A673 (cell line): Measurements from ENCODE around the gene MGAT5B. TPM values are rescaled to one million over a fixed set of nuclear protein-coding genes. Genes with fewer than 3 reads are reported as not detected.

Experiments used
- BruUV-seq: library from RNA; stranded (reverse); fragments of 400-500 nt; replicated peaks from 2 replicates; lab custom pipeline; 2021; lab: Mats Ljungman, UMichigan
- CTCF ChIA-PET: fragments of 300-600 bp; sonication (Branson Sonifier 250); formaldehyde crosslinking; loops from one replicate; lab custom pipeline; 2022; ENCODE audit warnings: antibody characterized with exemption; lab: Charles Lee
- POLR2A ChIA-PET: fragments of 300-600 bp; sonication (Branson Sonifier 250); formaldehyde crosslinking; loops from one replicate; lab custom pipeline; 2022; ENCODE audit warnings: antibody characterized with exemption; ENCODE audit not compliant: low non-redundant PET; lab: Charles Lee
- DNase-seq: peaks from one replicate; pipeline ENCODE4 v3.0.0-alpha.2; 2015; ENCODE audit warnings: low spot score
- H3K27ac ChIP-seq: fragments of 200-600 bp; sonication (generic); 2 replicates; pipeline ENCODE4 v1.5.1; 2016; ENCODE audit warnings: mixed run types, low read depth, mild to moderate bottlenecking, mixed read lengths, antibody characterized with exemption, low read length; ENCODE audit not compliant: poor library complexity, severe bottlenecking
- H3K27me3 ChIP-seq: fragments of 200-600 bp; sonication (generic); replicated peaks from 2 replicates; pipeline ENCODE4 v1.6.1; 2017; ENCODE audit warnings: mixed run types, low read depth, mild to moderate bottlenecking, mixed read lengths, antibody characterized with exemption, low read length; ENCODE audit not compliant: insufficient read depth, poor library complexity
- H3K36me3 ChIP-seq: fragments of 200-600 bp; sonication (generic); 2 replicates; pipeline ENCODE4 v1.6.1; 2016; ENCODE audit warnings: mixed run types, mild to moderate bottlenecking, mixed read lengths, antibody characterized with exemption, low read length; ENCODE audit not compliant: insufficient read depth, poor library complexity, severe bottlenecking
- H3K4me1 ChIP-seq: fragments of 200-600 bp; sonication (generic); 2 replicates; pipeline ENCODE4 v1.6.1; 2017; ENCODE audit warnings: mixed run types, mild to moderate bottlenecking, mixed read lengths, antibody characterized with exemption, low read length; ENCODE audit not compliant: insufficient read depth, poor library complexity, severe bottlenecking
- H3K4me3 ChIP-seq: fragments of 200-600 bp; sonication (generic); 2 replicates; pipeline ENCODE4 v1.5.1; 2016; ENCODE audit warnings: low read depth, mixed run types, mild to moderate bottlenecking, mixed read lengths, low read length; ENCODE audit not compliant: poor library complexity, severe bottlenecking
- H3K9me3 ChIP-seq: fragments of 200-600 bp; sonication (generic); 2 replicates; pipeline ENCODE4 v1.6.1; 2016; ENCODE audit warnings: mixed run types, low read depth, mild to moderate bottlenecking, mixed read lengths, antibody characterized with exemption, low read length; ENCODE audit not compliant: poor library complexity, severe bottlenecking
- CTCF ChIP-seq: fragments of 300-800, 200-600 bp; sonication (generic); conservative IDR thresholded peaks from 2 replicates; pipeline ENCODE4 v1.5.1; 2017; ENCODE audit warnings: low read depth, mild to moderate bottlenecking, antibody characterized with exemption, low read length, moderate library complexity, mixed read lengths
- EZH2 ChIP-seq: fragments of 200-600 bp; sonication (generic); IDR thresholded peaks from 2 replicates; pipeline ENCODE4 v1.6.1; 2017; ENCODE audit warnings: borderline replicate concordance, low read depth, mild to moderate bottlenecking, mixed read lengths, antibody characterized with exemption, low read length; ENCODE audit not compliant: poor library complexity, severe bottlenecking
- intact Hi-C: fragments of 100-400 bp; cut with micrococcal nuclease; formaldehyde crosslinking; loops from one replicate; pipeline ENCODE4 v1.10.0; 2022; ENCODE audit not compliant: unreplicated experiment
- total RNA-seq: library from RNA; stranded (reverse); gene quantifications from 2 replicates; pipeline ENCODE4 v1.2.3, GENCODE V29; 2021

Gene MGAT5B
- total RNA-seq, 1 experiment from 2014 or later = 1.1 TPM

GRCh38 chr17:76879254-76879653, 11.1 kb downstream of the MGAT5B start:
- Histone ChIP-seq H3K36me3 (no peaks in the 10 kb centered on the region), H3K27ac (no peak overlapping the region), H3K27me3 (no peaks in the 10 kb centered on the region), H3K4me3 (no peak overlapping the region), H3K4me1 (no peaks in the 10 kb centered on the region), H3K9me3 (no peaks in the 10 kb centered on the region)
- BruUV-seq = no TSS peak
- no peak for DNase-seq
- POLR2A ChIA-PET = no interaction called here
- TF ChIP-seq EZH2 (no peak), CTCF (no peak)
- CTCF ChIA-PET = no interaction called here
- intact Hi-C loops = no loop called here

GRCh38 chr17:76879691-76880090, 11.5 kb downstream of the MGAT5B start:
- BruUV-seq = no TSS peak
- Histone ChIP-seq H3K4me1 (no peaks in the 10 kb centered on the region), H3K4me3 (no peak overlapping the region), H3K27ac (no peak overlapping the region), H3K27me3 (no peaks in the 10 kb centered on the region), H3K9me3 (no peaks in the 10 kb centered on the region), H3K36me3 (no peaks in the 10 kb centered on the region)
- CTCF ChIA-PET = no interaction called here
- TF ChIP-seq EZH2 = no peak
- TF ChIP-seq CTCF = no peak
- DNase-seq = no peak
- POLR2A ChIA-PET = no interaction called here
- intact Hi-C loops = no loop called here

- TF ChIP-seq CTCF (no peak), EZH2 (no peak)
- no peak overlapping the region for H3K27ac ChIP-seq
- no peaks in the 10 kb centered on the region for H3K36me3 ChIP-seq
- no peak overlapping the region for H3K4me3 ChIP-seq
- no peaks in the 10 kb centered on the region for H3K9me3 ChIP-seq
- no TSS peak for BruUV-seq
- no peak for DNase-seq
- no peaks in the 10 kb centered on the region for H3K4me1 ChIP-seq
- ChIA-PET POLR2A (no interaction called here), CTCF (no interaction called here)
- intact Hi-C loops = no loop called here
- no peaks in the 10 kb centered on the region for H3K27me3 ChIP-seq
Observed at GRCh38 chr17:76880268-76880667, 12.1 kb downstream of the MGAT5B start.
